Left ventricle myocardium superior (tissue), 1 donor: Measurements from ENCODE around the gene RTEL1. TPM values are rescaled to one million over a fixed set of nuclear protein-coding genes. Genes with fewer than 3 reads are reported as not detected.

Experiments used
- ATAC-seq: fragments of 200-7000 bp; cut with Tn5 transposase; one replicate; pipeline ENCODE4 v1.9.1; 2020; ENCODE audit warnings: mild to moderate bottlenecking, moderate library complexity
- DNase-seq: peaks from one replicate; pipeline ENCODE4 v3.0.0-alpha.2; 2020
- intact Hi-C: fragments of 100-400 bp; cut with micrococcal nuclease; formaldehyde crosslinking; loops from one replicate; pipeline ENCODE4 v1.11.0; 2022
- total RNA-seq: library from RNA; stranded (reverse); fragmentation: NEBNext Ultra II Directional; extraction: Animal tissue kit (Norgen Biotek cat#: 25700); gene quantifications from one replicate; pipeline ENCODE4 v1.2.1, GENCODE V29; 2021
- donor health status: DM: no; HTN: yes; CAD: no; lungs with severe emphysema.

Gene RTEL1
- total RNA-seq, 1 donor from 2014 or later = 9.9 TPM

- DNase-seq = peak; percentile 28
- ATAC-seq = no peak
- intact Hi-C loops = no loop called here
These were observed 36.7 kb downstream of the RTEL1 start for GRCh38 chr20:63694584-63695423.

- ATAC-seq (peak; percentile 79), DNase-seq (peak; percentile 91)
- intact Hi-C loops = no loop called here
These were observed 37.6 kb downstream of the RTEL1 start for GRCh38 chr20:63695424-63696305.

GRCh38 chr20:63696306-63696627 is 38.2 kb downstream of the RTEL1 start:
- DNase-seq (no peak), ATAC-seq (peak; percentile 19)
- intact Hi-C loops = no loop called here

- DNase-seq (peak; percentile 53), ATAC-seq (peak; percentile 10)
- intact Hi-C loops = no loop called here
These were observed 38.7 kb downstream of the RTEL1 start, which contains the start of gene TNFRSF6B for GRCh38 chr20:63696628-63697356. TSS of gene TNFRSF6B (plus strand) at chr20:63696652. CDS start at chr20:63696768, 116 bp downstream.

- ATAC-seq (no peak), DNase-seq (peak; percentile 29)
- intact Hi-C loops = no loop called here
These were observed 39.3 kb downstream of the RTEL1 start for GRCh38 chr20:63697357-63697867.

GRCh38 chr20:63697868-63698545 is 39.9 kb downstream of the RTEL1 start:
- intact Hi-C loops = no loop called here
- ATAC-seq (no peak), DNase-seq (peak; percentile 29)

GRCh38 chr20:63698739-63699465 is 40.8 kb downstream of the RTEL1 start:
- intact Hi-C loops = no loop called here
- DNase-seq (peak; percentile 60), ATAC-seq (peak; percentile 3)

GRCh38 chr20:63699466-63700198 is 41.5 kb downstream of the RTEL1 start:
- DNase-seq = peak; percentile 34
- no peak for ATAC-seq
- intact Hi-C loops = no loop called here

GRCh38 chr20:63700199-63701050 is 42.3 kb downstream of the RTEL1 start:
- intact Hi-C loops = no loop called here
- DNase-seq = no peak
- no peak for ATAC-seq

GRCh38 chr20:63701051-63701328 is 42.9 kb downstream of the RTEL1 start:
- DNase-seq (peak; percentile 10), ATAC-seq (no peak)
- intact Hi-C loops = no loop called here

GRCh38 chr20:63701329-63702035 is 43.4 kb downstream of the RTEL1 start:
- ATAC-seq (no peak), DNase-seq (peak; percentile 29)
- intact Hi-C loops = no loop called here

GRCh38 chr20:63702036-63702665 is 44.0 kb downstream of the RTEL1 start:
- DNase-seq = peak; percentile 6
- intact Hi-C loops = no loop called here
- no peak for ATAC-seq

- intact Hi-C loops = no loop called here
- DNase-seq = peak; percentile 20
- no peak for ATAC-seq
These were observed 44.8 kb downstream of the RTEL1 start for GRCh38 chr20:63702751-63703470.

GRCh38 chr20:63703471-63703975 is 45.4 kb downstream of the RTEL1 start:
- ATAC-seq = no peak
- peak; percentile 22 for DNase-seq
- intact Hi-C loops = no loop called here
